ENCODE measurements around the gene HLA-DOA. TPM values are rescaled to one million over a fixed set of nuclear protein-coding genes. Genes with fewer than 3 reads are reported as not detected.

Gene HLA-DOA
- total RNA-seq, 1 donor from 2014 or later, result 38.0 TPM

GRCh38 chr6:33029328-33030184 lies 20.2 kb upstream of the HLA-DOA start:
- H3K36me3 ChIP-seq, result no peaks in the 10 kb centered on the region
- Mint-ChIP-seq H3K4me3 (no peak overlapping the region), H3K36me3 (no peaks in the 10 kb centered on the region), H3K9me3 (peaks cover 1% of the 10 kb centered on the region), H3K27ac (no peak overlapping the region), H3K27me3 (ENCODE audit: insufficient read depth, low read depth) (peaks cover 2% of the 10 kb centered on the region), H3K4me1 (no peaks in the 10 kb centered on the region)
- H3K4me2 ChIP-seq, result no peak overlapping the region
- H2AFZ ChIP-seq (replicated peaks), result no peak overlapping the region
- no peak overlapping the region for H3K9ac ChIP-seq
- H3K27ac ChIP-seq, result no peak overlapping the region
- no peaks in the 10 kb centered on the region for H4K20me1 ChIP-seq (ENCODE audit: low read depth)
- H3K4me3 ChIP-seq, result no peak overlapping the region
- H3F3A ChIP-seq (ENCODE audit: low read depth), result no peaks in the 10 kb centered on the region
- TF ChIP-seq EZH2phosphoT487 (IDR thresholded peaks at IDR 0.05) (no peak), CTCF (IDR thresholded peaks at IDR 0.05) (no peak), EZH2 (IDR thresholded peaks at IDR 0.05) (no peak)
- peaks cover 17% of the 10 kb centered on the region for H3K27me3 ChIP-seq
- H3K9me3 ChIP-seq (ENCODE audit: low read depth), result no peaks in the 10 kb centered on the region
- no peaks in the 10 kb centered on the region for H3K79me2 ChIP-seq (ENCODE audit: low read depth)
- H3K4me1 ChIP-seq, result no peaks in the 10 kb centered on the region
- DNase-seq (ENCODE audit: low spot score), result no peak

DNA sequence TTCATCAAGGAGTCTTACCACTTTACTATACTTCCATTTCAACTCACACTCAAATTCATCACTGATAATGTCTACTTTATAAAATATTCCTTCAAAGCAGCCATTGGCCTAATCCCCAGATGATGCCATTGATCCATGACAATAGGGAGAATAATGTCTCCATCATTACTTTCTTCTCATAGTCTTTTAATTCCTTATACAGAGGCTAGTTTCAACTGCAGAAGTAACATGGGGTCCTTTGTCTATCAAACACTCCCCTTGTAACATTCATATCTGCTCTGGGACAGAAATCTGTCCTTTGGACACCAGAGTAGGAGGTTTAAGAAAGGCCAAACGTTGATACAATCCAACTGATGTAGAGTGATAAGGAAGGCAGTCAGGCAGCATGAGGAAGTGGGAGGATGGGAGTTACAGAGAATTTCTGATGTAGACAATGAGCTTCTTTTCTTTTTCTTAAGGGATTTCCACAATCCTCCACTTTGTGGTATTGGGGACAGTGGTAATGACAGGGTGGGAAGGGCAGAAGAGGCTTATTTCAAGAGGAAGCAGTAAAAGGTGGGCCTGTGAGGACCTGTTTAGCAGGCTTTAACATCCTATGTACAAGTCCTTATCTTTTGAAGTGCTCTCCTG lies 18.9 kb upstream of the HLA-DOA start:
- no peaks in the 10 kb centered on the region for H3K79me2 ChIP-seq (ENCODE audit: low read depth)
- H3K9me3 ChIP-seq (ENCODE audit: low read depth), result no peaks in the 10 kb centered on the region
- Mint-ChIP-seq H3K4me3 (no peak overlapping the region), H3K9me3 (no peaks in the 10 kb centered on the region), H3K36me3 (no peaks in the 10 kb centered on the region), H3K27me3 (ENCODE audit: insufficient read depth, low read depth) (peaks cover 2% of the 10 kb centered on the region), H3K27ac (no peak overlapping the region), H3K4me1 (no peaks in the 10 kb centered on the region)
- H2AFZ ChIP-seq (replicated peaks), result no peak overlapping the region
- DNase-seq (ENCODE audit: low spot score), result no peak
- no peaks in the 10 kb centered on the region for H3K36me3 ChIP-seq
- H3F3A ChIP-seq (ENCODE audit: low read depth), result no peaks in the 10 kb centered on the region
- no peak overlapping the region for H3K27ac ChIP-seq
- no peaks in the 10 kb centered on the region for H3K4me1 ChIP-seq
- no peaks in the 10 kb centered on the region for H4K20me1 ChIP-seq (ENCODE audit: low read depth)
- no peak overlapping the region for H3K4me2 ChIP-seq
- H3K9ac ChIP-seq, result no peak overlapping the region
- H3K27me3 ChIP-seq, result peaks cover 17% of the 10 kb centered on the region
- TF ChIP-seq EZH2 (IDR thresholded peaks at IDR 0.05) (no peak), EZH2phosphoT487 (IDR thresholded peaks at IDR 0.05) (no peak), CTCF (IDR thresholded peaks at IDR 0.05) (no peak)
- no peak overlapping the region for H3K4me3 ChIP-seq

- Histone ChIP-seq H3K4me1 (no peaks in the 10 kb centered on the region), H3K27ac (no peak overlapping the region), H3K79me2 (ENCODE audit: low read depth) (no peaks in the 10 kb centered on the region), H3K36me3 (no peaks in the 10 kb centered on the region), H3K9ac (no peak overlapping the region), H3K4me3 (no peak overlapping the region), H3F3A (ENCODE audit: low read depth) (no peaks in the 10 kb centered on the region), H3K4me2 (no peak overlapping the region), H4K20me1 (ENCODE audit: low read depth) (no peaks in the 10 kb centered on the region), H2AFZ (replicated peaks) (no peak overlapping the region), H3K27me3 (peaks cover 17% of the 10 kb centered on the region), H3K9me3 (ENCODE audit: low read depth) (no peaks in the 10 kb centered on the region)
- Mint-ChIP-seq H3K4me3 (no peak overlapping the region), H3K27me3 (ENCODE audit: insufficient read depth, low read depth) (peaks cover 4% of the 10 kb centered on the region), H3K4me1 (no peaks in the 10 kb centered on the region), H3K9me3 (no peaks in the 10 kb centered on the region), H3K36me3 (no peaks in the 10 kb centered on the region), H3K27ac (no peak overlapping the region)
- no peak for DNase-seq (ENCODE audit: low spot score)
- no peak for TF ChIP-seq EZH2 (IDR thresholded peaks at IDR 0.05)
- TF ChIP-seq CTCF (IDR thresholded peaks at IDR 0.05), result no peak
- TF ChIP-seq EZH2phosphoT487 (IDR thresholded peaks at IDR 0.05), result no peak
These were observed 15.1 kb upstream of the HLA-DOA start for GRCh38 chr6:33024521-33024920.

Data from neural progenitor cell (in vitro differentiated cells).